Measurements from ENCODE around the gene TNFRSF8. TPM values are rescaled to one million over a fixed set of nuclear protein-coding genes. Genes with fewer than 3 reads are reported as not detected.

The TNFRSF8 gene
- total RNA-seq, 6 experiments from 2014 or later = 0.07 TPM; not detected in 5

GRCh38 chr1:12182410-12182984 lies 119.4 kb downstream of the TNFRSF8 start:
- no peaks in the 10 kb centered on the region for H3K36me3 Mint-ChIP-seq (ENCODE audit: low read depth)
- peaks cover 26% of the 10 kb centered on the region for H3K4me1 Mint-ChIP-seq (ENCODE audit: low read depth)
- H3K4me3 Mint-ChIP-seq = no peak overlapping the region
- H3K27me3 Mint-ChIP-seq (ENCODE audit: insufficient read depth) = peaks cover 15% of the 10 kb centered on the region
- TF ChIP-seq, protein P1, sequence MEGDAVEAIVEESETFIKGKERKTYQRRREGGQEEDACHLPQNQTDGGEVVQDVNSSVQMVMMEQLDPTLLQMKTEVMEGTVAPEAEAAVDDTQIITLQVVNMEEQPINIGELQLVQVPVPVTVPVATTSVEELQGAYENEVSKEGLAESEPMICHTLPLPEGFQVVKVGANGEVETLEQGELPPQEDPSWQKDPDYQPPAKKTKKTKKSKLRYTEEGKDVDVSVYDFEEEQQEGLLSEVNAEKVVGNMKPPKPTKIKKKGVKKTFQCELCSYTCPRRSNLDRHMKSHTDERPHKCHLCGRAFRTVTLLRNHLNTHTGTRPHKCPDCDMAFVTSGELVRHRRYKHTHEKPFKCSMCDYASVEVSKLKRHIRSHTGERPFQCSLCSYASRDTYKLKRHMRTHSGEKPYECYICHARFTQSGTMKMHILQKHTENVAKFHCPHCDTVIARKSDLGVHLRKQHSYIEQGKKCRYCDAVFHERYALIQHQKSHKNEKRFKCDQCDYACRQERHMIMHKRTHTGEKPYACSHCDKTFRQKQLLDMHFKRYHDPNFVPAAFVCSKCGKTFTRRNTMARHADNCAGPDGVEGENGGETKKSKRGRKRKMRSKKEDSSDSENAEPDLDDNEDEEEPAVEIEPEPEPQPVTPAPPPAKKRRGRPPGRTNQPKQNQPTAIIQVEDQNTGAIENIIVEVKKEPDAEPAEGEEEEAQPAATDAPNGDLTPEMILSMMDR (IDR thresholded peaks at IDR 0.05) = no peak
- H3K27ac Mint-ChIP-seq = no peak overlapping the region
- DNase-seq = no peak
- H3K9me3 Mint-ChIP-seq = no peaks in the 10 kb centered on the region

- no peak overlapping the region for H3K27ac Mint-ChIP-seq
Measured at GRCh38 chr1:12183095-12183794, 120.1 kb downstream of the TNFRSF8 start.

GRCh38 chr1:12184008-12184681 lies 121.0 kb downstream of the TNFRSF8 start:
- TF ChIP-seq, protein P1 (IDR thresholded peaks at IDR 0.05) = peak; percentile 20; the same call in 1 of the 2 replicates
- DNase-seq = no peak
- H3K27me3 Mint-ChIP-seq (ENCODE audit: insufficient read depth) = peaks cover 17% of the 10 kb centered on the region
- H3K4me1 Mint-ChIP-seq (ENCODE audit: low read depth) = peaks cover 10% of the 10 kb centered on the region
- no peaks in the 10 kb centered on the region for H3K9me3 Mint-ChIP-seq
- H3K36me3 Mint-ChIP-seq (ENCODE audit: low read depth) = no peaks in the 10 kb centered on the region
- H3K27ac Mint-ChIP-seq = peak overlapping the region; percentile 45; the same call in 1 of the 2 replicates
- H3K4me3 Mint-ChIP-seq = no peak overlapping the region

More at GRCh38 chr1:12183095-12183794, 120.1 kb downstream of the TNFRSF8 start:
- TF ChIP-seq, protein P1 (IDR thresholded peaks at IDR 0.05) = no peak
- Mint-ChIP-seq H3K27me3 (ENCODE audit: insufficient read depth) (peaks cover 17% of the 10 kb centered on the region), H3K9me3 (no peaks in the 10 kb centered on the region), H3K36me3 (ENCODE audit: low read depth) (no peaks in the 10 kb centered on the region), H3K4me3 (no peak overlapping the region), H3K4me1 (ENCODE audit: low read depth) (peaks cover 19% of the 10 kb centered on the region)
- DNase-seq = no peak

DNA sequence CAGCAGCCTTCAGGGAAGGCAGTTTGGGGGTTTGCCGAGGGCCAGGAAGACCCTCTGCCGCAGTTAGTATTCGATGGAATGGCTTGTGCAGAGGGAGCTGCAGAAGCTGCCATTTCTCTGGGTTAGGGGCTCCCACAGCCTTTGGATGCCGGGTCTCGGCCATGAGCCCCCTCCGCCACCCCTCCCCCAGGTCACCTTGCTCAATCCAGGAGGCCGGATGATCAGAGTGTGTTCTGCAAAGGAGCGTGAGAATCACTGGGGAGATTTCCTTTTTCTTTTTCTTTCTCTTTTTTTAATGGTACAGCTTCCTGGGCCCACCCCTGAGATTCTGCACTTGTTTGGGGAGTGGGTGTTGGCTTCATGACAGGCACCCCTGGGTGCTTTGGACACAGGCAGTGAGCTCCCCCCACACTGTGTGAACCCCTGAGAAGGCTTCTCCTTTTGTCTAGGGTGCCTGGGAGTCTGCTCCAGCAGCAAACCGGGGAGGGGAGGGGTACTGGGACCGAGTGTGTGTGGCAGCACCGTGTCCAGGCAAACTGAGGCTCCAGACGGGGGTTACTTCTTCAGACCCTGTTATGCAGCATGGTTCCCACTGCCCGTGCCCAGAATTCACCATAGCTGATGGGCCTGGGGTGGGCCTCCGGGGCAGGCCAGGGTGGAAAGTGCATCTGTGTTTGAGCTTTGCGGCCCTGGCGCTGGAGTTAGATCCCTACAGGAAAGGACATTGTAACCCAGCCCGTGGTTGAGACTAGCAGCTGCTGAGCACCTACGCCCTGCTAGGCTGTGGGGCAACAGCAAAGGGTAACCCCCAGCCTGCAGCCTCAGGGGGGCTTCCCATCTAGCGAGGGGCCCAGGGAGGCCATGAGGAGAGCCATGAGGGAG lies 122.2 kb downstream of the TNFRSF8 start:
- peaks cover 9% of the 10 kb centered on the region for H3K4me1 Mint-ChIP-seq (ENCODE audit: low read depth)
- no peaks in the 10 kb centered on the region for H3K9me3 Mint-ChIP-seq
- peaks cover 17% of the 10 kb centered on the region for H3K27me3 Mint-ChIP-seq (ENCODE audit: insufficient read depth)
- DNase-seq = no peak
- TF ChIP-seq, protein P1 (IDR thresholded peaks at IDR 0.05) = no peak
- H3K4me3 Mint-ChIP-seq = no peak overlapping the region
- no peaks in the 10 kb centered on the region for H3K36me3 Mint-ChIP-seq (ENCODE audit: low read depth)
- no peak overlapping the region for H3K27ac Mint-ChIP-seq

All from HFFc6 (cell line).